GM15510 (cell line): ENCODE measurements around the gene GFPT2.

Experiments used
- POLR2A ChIP-seq: IDR thresholded peaks from 3 replicates; pipeline ENCODE4 v1.6.1; 2011; ENCODE audit warnings: borderline replicate concordance; ENCODE audit not compliant: insufficient read length; ENCODE audit errors: extremely low read depth

Gene GFPT2

DNA sequence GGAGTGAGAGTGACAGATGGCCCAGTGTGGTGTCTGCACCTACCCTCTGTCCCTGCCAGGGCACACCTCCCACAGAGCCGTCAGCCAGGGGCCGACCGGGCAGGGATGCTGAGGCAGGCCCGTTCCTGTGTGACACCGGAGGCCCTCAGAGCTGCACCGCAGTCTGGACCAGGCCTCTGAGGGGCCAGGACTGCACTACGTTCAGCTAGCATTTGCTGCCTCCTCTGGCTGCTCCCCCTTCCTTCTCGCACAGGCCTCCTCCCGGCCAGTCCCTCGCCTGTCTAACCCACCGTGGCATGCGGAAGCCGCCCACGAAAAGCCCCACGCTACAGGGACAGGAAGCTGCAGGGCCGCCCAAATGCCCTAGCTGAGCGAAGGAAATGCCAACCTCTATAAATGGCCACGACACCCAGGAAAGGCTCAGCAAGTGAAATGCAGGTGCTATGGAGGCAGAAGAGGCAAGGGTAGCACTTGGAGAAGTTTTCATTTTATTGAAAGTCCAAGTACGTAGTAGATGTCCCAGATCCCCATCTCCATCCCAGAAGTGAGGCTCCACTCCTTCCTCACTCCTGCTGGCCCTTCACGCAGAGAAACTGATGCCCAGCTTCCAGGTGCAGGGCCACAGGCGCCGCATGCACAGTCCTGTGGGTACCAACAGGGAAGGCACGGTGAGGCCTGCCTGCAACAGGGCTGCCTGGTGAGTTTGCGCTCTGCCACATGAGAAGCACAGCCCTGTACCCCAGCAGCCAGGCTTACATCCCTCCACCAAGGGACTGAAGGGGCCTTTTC, 99.9 kb downstream of the GFPT2 start:
- no peak for TF ChIP-seq POLR2A

DNA sequence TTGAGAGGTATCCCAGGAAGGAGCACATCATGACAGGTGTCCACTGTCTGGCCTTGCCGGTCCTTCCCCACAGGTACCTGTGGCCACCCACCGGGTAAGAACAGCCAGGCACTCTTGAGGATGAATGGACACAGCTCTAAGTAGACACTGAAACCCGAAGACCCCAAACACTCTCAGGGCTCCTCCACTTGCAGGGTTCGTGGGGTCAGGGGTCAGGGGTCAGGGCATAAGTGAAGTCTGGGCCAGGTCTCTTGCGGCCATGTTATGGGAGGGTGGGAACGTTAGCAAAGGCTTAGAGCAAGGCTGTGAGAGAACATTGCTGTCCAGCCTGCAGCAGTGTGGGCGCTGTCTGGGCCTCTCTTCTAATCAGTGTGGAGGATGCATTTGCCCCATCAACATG, 101.2 kb downstream of the GFPT2 start:
- no peak for TF ChIP-seq POLR2A

DNA sequence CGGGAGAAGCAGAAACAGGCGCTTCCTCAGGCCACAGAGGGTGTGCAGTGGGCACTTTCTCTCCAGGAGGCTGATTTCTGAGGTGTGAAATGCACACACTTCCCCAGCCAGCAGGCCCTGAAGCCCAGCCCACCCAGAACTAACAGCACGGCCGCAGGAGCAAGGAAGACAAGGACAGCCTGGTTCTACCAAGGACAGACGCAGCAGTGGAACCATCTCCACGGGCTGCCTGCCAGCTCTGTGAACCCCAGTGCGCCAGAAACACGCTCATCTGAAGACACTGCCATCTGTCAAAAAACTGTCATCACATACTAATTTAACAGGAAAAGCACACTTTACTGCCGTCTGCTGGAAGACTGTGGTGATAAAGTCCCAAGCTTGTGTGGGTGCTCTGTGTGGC, 102.0 kb downstream of the GFPT2 start:
- no peak for TF ChIP-seq POLR2A
